K562 (cell line): Measurements from ENCODE around the gene GRXCR2. TPM values are rescaled to one million over a fixed set of nuclear protein-coding genes. Genes with fewer than 3 reads are reported as not detected.

ENCODE experiments used
- ADNP ChIP-seq: fragments of 200-800 bp; sonication (Bioruptor generic); IDR thresholded peaks from 2 replicates; pipeline ENCODE4 v1.6.1; 2016; ENCODE audit warnings: missing genetic modification characterization, missing compliant biosample characterization
- ARNT ChIP-seq, 2 experiments: fragments of 450-650 bp; IDR thresholded peaks; 2 replicates each; pipeline ENCODE4 v1.6.1; 2016; ENCODE audit warnings: mild to moderate bottlenecking in 1 of 2
- ESRRA ChIP-seq: fragments of 450-650 bp; IDR thresholded peaks from 2 replicates; pipeline ENCODE4 v1.6.1; 2014; ENCODE audit warnings: low read depth, mild to moderate bottlenecking, moderate library complexity, borderline replicate concordance
- ETV1 ChIP-seq: fragments of 450-650 bp; conservative IDR thresholded peaks from 2 replicates; pipeline ENCODE4 v1.6.1; 2016; ENCODE audit warnings: missing genetic modification characterization, control low read depth, low read depth, missing compliant biosample characterization
- HDGF ChIP-seq: fragments of 450-650 bp; IDR thresholded peaks from 2 replicates; pipeline ENCODE4 v1.6.1; 2016
- HEY1 ChIP-seq: fragments of 250-450 bp; sonication (Bioruptor Pico); IDR thresholded peaks from 2 replicates; pipeline ENCODE4 v1.5.0; 2020; ENCODE audit warnings: mild to moderate bottlenecking, moderate library complexity, borderline replicate concordance
- HNRNPH1 ChIP-seq: fragments of 200-400 bp; formaldehyde crosslinking; optimal IDR thresholded peaks from 2 replicates; pipeline ENCODE3; 2017; ENCODE audit warnings: low read depth, mild to moderate bottlenecking, low read length, moderate library complexity
- HNRNPLL ChIP-seq: fragments of 200-400 bp; formaldehyde crosslinking; IDR thresholded peaks from 2 replicates; pipeline ENCODE4 v1.6.1; 2017; ENCODE audit warnings: low read length, low read depth, mild to moderate bottlenecking; ENCODE audit not compliant: poor library complexity, severe bottlenecking
- MBD2 ChIP-seq: sonication (generic); IDR thresholded peaks from 2 replicates; pipeline ENCODE4 v1.6.1; 2016; ENCODE audit warnings: low read depth, borderline replicate concordance
- NFATC3 ChIP-seq: fragments of 450-650 bp; IDR thresholded peaks from 2 replicates; pipeline ENCODE4 v1.6.1; 2017; ENCODE audit warnings: mild to moderate bottlenecking
- RAD51 ChIP-seq: fragments of 450-650 bp; IDR thresholded peaks from 2 replicates; pipeline ENCODE4 v1.7.1; 2016; ENCODE audit warnings: low read depth, mild to moderate bottlenecking, borderline replicate concordance
- SMARCA5 ChIP-seq: fragments of 450-650 bp; IDR thresholded peaks from 2 replicates; pipeline ENCODE4 v1.6.1; 2016
- TEAD1 ChIP-seq, 2 experiments: fragments of 450-650 bp in 1 of 2; sonication (generic) in 1 of 2; formaldehyde crosslinking; IDR thresholded peaks; 2 replicates each; pipeline versions ENCODE4 v1.4.0 to v1.8.0; 2020 to 2022; ENCODE audit warnings: mild to moderate bottlenecking in 2 of 2, missing genetic modification reagents in 1 of 2
- TSC22D4 ChIP-seq: fragments of 450-650 bp; IDR thresholded peaks from 2 replicates; pipeline ENCODE4 v1.6.1; 2016; ENCODE audit warnings: missing genetic modification characterization, missing biosample characterization, control low read depth
- ZBTB8A ChIP-seq: fragments of 450-650 bp; IDR thresholded peaks from 2 replicates; pipeline ENCODE4 v1.6.1; 2018; ENCODE audit warnings: mild to moderate bottlenecking, moderate library complexity; ENCODE audit not compliant: partially characterized antibody
- ZFX ChIP-seq: sonication (generic); formaldehyde crosslinking; IDR thresholded peaks from 2 replicates; pipeline ENCODE4 v1.8.0; 2022; ENCODE audit warnings: mild to moderate bottlenecking, missing genetic modification reagents, moderate library complexity
- ZNF184 ChIP-seq: sonication (generic); formaldehyde crosslinking; IDR thresholded peaks from 2 replicates; pipeline ENCODE4 v1.5.0; 2020; ENCODE audit warnings: missing genetic modification reagents
- ZNF239 ChIP-seq: fragments of 250-450 bp; sonication (Bioruptor Pico); IDR thresholded peaks from 2 replicates; pipeline ENCODE4 v1.4.0; 2020; ENCODE audit warnings: mild to moderate bottlenecking
- ZNF24 ChIP-seq: fragments of 450-650 bp; IDR thresholded peaks from 2 replicates; pipeline ENCODE4 v1.6.1; 2016
- ZNF431 ChIP-seq: sonication (generic); formaldehyde crosslinking; IDR thresholded peaks from 2 replicates; pipeline ENCODE4 v1.8.0; 2022; ENCODE audit warnings: mild to moderate bottlenecking, missing genetic modification reagents
- polyA plus RNA-seq, 8 experiments: library from polyadenylated mRNA; depleted of rRNA in 4 of 8; stranded (reverse) in 5 of 8; unstranded in 3 of 8; fragments of >200 nt; fragmentation: Nextera tagmentation in 2 of 8; fragmentation: Illumina TruSeq in 1 of 8; extraction: Ambion mirVana in 2 of 8; extraction: Trizol in 1 of 8; gene quantifications; 2 replicates each; pipeline versions ENCODE4 v1.2.1 to v1.2.3, GENCODE V29; 2011 to 2014; ENCODE audit warnings: inconsistent platforms in 1 of 8, missing spikeins in 1 of 8
- total RNA-seq, 7 experiments: library from RNA; depleted of rRNA in 6 of 7; stranded (reverse); fragments of >200 nt in 6 of 7; fragmentation: Illumina TruSeq in 2 of 7; extraction: Trizol in 2 of 7; gene quantifications; 2 replicates each; pipeline versions ENCODE4 v1.2.1 to v1.2.3, GENCODE V29; 2011 to 2021; ENCODE audit warnings: low replicate concordance in 1 of 7
- TF ChIP-seq, protein P1 (sequence below): sonication (generic); formaldehyde crosslinking; IDR thresholded peaks from 2 replicates; pipeline ENCODE4 v1.8.1; 2023; ENCODE audit warnings: mild to moderate bottlenecking, missing genetic modification reagents

GRXCR2 gene
- total and polyA plus RNA-seq, 9 of the 15 experiments (the other 6 are each of a cell fraction or from before 2014, with no cell fraction given), result not detected

DNA sequence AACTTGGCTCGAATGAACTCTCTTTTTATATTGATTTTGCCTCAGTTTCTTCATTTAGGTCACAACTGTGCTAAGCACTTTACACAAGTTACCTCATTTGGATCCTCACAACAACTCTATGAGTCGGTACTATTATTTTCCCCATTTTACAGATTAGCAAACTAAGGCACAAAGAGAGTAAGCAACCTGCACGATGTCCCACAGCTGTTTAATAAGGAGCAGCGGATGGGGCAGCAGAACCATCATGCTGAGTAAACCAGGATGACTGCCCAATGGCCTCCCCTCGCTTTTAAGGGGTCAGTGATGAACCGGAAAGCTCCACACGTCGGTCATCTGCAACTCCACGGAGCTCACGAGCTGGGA, 38.3 kb downstream of the GRXCR2 start (continued):
- TF ChIP-seq HNRNPLL (no peak), MBD2 (no peak), ETV1 (tag) (0 out of 2 replicates have a peak, but pooled peaks have one; percentile 16), ZNF431 (no peak), ARNT (IDR thresholded peaks at IDR 0.05) (0 out of 4 replicates have a peak, but pooled peaks of 1 of the 2 experiments have one; percentile 53), ZBTB8A (no peak), ZNF184 (CRISPR knock-in tag) (no peak), SMARCA5 (peak; percentile 95), HDGF (peak; percentile 79; the same call in 1 of the 2 replicates), ZNF24 (peak; percentile 19; the same call in 1 of the 2 replicates), ADNP (tag) (peak; percentile 98), TEAD1 (CRISPR knock-in tag; IDR thresholded peaks at IDR 0.05) (0 out of 4 replicates have a peak, but pooled peaks of 1 of the 2 experiments have one; percentile 7), ESRRA (peak; percentile 24; the same call in 1 of the 2 replicates), HEY1 (CRISPR knock-in tag) (no peak), RAD51 (no peak), NFATC3 (no peak), HNRNPH1 (no peak), ZNF239 (CRISPR knock-in tag) (no peak), TSC22D4 (tag) (no peak), ZFX (CRISPR knock-in tag) (no peak)
- TF ChIP-seq, protein P1, sequence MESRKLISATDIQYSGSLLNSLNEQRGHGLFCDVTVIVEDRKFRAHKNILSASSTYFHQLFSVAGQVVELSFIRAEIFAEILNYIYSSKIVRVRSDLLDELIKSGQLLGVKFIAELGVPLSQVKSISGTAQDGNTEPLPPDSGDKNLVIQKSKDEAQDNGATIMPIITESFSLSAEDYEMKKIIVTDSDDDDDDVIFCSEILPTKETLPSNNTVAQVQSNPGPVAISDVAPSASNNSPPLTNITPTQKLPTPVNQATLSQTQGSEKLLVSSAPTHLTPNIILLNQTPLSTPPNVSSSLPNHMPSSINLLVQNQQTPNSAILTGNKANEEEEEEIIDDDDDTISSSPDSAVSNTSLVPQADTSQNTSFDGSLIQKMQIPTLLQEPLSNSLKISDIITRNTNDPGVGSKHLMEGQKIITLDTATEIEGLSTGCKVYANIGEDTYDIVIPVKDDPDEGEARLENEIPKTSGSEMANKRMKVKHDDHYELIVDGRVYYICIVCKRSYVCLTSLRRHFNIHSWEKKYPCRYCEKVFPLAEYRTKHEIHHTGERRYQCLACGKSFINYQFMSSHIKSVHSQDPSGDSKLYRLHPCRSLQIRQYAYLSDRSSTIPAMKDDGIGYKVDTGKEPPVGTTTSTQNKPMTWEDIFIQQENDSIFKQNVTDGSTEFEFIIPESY, result no peak
